GM12801 (cell line): ENCODE results near the gene RGS6.

Experiments used
- TF ChIP-seq, protein P1 (sequence below): IDR thresholded peaks from one replicate; pipeline ENCODE4 v1.5.1; 2011; ENCODE audit warnings: control low read depth; ENCODE audit not compliant: insufficient read length; ENCODE audit errors: extremely low read depth

Gene RGS6

DNA sequence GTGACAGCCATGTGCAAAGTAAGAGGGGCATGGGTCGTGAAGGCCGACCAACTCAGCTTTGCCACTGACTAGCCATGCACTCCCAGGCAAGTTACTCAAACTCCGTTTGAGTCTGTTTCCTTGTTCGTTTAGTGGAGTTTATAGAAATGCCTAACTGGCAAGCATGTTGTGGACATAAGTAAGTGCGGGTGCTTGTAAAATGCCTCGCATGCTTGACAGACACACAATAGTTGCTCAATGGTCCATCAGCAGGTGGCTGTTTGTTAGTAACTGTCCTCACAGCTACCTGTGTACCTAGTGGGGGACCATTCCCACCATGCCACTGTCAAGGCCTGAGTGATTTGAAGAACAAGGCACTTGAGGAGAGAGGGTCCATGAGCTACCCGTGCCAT lies 623.4 kb downstream of the RGS6 start:
- TF ChIP-seq, protein P1, sequence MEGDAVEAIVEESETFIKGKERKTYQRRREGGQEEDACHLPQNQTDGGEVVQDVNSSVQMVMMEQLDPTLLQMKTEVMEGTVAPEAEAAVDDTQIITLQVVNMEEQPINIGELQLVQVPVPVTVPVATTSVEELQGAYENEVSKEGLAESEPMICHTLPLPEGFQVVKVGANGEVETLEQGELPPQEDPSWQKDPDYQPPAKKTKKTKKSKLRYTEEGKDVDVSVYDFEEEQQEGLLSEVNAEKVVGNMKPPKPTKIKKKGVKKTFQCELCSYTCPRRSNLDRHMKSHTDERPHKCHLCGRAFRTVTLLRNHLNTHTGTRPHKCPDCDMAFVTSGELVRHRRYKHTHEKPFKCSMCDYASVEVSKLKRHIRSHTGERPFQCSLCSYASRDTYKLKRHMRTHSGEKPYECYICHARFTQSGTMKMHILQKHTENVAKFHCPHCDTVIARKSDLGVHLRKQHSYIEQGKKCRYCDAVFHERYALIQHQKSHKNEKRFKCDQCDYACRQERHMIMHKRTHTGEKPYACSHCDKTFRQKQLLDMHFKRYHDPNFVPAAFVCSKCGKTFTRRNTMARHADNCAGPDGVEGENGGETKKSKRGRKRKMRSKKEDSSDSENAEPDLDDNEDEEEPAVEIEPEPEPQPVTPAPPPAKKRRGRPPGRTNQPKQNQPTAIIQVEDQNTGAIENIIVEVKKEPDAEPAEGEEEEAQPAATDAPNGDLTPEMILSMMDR: no peak

DNA sequence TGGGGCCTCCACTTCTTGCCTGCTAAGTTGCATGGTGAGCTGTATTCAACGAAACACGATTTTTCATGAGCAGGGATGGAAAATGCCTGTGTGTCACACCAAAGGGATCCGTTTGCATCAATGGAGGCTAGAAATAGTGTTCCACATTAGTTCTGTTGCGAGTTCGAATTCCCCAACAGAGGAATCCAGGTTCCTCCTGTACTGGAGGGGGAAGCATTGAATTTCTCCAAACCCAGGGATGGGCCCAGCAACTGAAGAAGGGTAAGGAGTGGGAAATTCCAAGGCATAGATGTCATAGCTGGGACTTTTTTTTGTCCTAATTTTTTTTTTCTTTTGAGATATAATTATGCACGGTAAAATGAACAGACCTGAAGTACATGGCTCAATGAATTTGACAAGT lies 625.4 kb downstream of the RGS6 start:
- TF ChIP-seq, protein P1: no peak

DNA sequence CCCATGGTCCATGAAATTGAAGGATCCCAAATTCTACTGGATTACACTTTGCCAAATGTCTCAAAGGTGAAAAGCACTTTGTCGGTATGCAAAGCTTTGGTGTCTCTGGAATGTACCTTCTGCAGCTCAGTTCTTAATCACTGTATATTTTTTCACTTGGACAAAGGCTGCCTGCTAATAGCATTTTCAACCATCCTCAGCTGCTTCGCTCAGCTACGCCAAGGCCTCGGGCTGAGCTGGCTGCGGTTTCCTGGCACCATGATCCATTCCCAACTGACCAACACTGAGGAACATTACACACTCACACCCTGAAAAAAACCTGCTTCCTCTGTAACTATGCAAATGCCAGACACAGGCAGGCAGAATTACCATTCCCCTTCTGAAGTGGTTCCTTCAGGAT lies 626.5 kb downstream of the RGS6 start:
- TF ChIP-seq, protein P1: no peak

DNA sequence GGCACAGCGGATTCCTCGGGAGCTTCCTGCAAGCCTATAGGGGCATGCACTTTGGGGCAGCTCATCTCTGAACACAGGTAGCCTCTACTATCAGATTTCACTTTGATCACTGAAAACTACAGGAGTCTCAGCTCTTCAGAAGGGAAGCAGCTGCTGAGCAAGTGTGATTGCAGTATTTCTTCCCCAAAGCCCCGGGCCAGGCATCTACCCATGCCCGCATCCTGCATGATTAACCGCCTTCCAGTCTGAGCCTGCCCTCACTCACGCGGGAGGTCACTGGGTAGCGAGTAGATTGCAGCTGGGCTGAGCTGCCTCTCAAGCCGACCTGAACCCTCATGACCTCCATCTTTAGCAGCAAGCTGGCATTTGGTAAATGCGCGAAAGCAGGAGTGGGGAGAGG lies 627.0 kb downstream of the RGS6 start:
- TF ChIP-seq, protein P1: no peak

DNA sequence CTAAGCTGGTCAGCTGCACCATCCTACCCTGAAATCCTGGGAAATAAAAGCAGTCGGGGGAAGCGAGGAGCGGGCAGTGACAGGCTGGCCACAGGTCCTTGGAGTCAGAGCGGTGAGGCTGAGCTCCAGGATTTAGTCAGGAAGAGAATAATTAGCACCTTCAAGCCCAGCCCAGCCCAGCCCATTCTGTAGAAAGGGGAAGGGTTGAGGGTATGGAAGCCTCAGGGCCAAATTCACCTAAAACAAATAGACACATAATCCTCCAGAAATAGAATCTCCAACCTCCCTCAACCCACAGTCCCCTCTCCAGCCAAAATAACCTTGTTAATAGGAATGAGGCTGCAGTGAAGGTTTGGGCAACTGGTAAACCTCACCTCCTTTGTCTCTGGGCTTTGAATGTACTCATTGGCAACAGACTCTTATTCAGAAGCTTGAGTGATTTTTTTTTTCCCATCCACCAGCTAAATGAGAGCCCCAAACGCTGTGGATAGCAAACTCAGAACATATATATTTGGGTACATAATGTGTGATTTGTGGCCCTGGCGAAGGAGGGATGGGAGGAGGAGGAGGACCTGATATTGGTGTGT lies 627.5 kb downstream of the RGS6 start:
- TF ChIP-seq, protein P1: no peak

DNA sequence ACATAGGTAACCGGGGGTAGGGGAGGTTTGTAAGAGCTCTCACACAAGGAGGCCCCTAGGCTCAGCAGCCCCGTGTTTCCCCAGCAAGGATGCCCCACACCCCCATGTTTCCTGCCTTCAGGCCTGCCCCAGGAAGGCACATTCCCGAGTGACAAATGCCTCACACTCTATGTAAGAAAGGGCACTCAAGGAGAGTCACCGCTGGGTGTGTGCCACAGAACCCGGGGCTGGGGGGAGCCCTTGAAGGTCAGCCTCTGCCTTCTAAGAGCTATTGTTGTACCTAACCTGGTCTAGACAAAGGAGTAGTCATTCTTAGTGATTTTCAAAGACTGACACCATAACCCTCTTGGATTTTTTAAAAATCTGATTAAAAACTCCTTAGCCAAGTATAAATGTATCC lies 628.1 kb downstream of the RGS6 start:
- TF ChIP-seq, protein P1: no peak

DNA sequence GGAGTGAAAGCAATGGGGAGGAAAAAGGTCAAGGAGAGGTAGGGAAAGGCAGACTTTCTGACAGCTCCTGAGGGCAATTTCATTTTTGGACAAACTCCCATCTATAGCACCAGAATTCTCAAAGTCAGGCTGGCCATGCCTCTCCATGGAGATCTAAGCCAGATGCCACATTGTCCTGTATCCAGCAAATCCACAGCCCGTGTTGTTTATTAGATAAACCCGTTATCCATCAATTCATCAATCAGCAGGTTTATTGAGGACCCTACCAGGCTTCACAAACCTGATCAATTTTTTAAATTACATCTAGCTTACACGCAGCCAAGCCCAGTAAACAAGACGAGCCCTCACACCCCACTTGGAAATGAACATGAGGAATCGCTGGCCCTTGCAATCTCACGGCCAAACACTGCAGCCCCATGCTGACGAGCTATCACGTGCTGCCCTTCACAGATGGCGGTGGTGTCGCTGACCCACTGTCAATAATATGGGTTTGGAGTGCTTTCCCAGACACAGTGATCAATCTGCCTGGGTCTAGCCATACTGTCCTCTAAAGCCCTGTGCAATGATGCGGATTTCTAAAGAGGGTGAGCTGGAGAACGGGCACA lies 628.8 kb downstream of the RGS6 start:
- TF ChIP-seq, protein P1: no peak
